Activated T-cell treated with anti-CD3 and anti-CD28 coated beads for 24 hours (primary cell): ENCODE data around the gene MBD3L2B.

Experiments used
- DNase-seq: peaks from one replicate; pipeline ENCODE4 v3.0.0-alpha.2; 2020; ENCODE audit warnings: low read depth

Gene MBD3L2B

GRCh38 chr19:7010722-7011593, 10.3 kb downstream of the MBD3L2B start:
- DNase-seq: peak; percentile 23

- no peak for DNase-seq
These were observed 13.4 kb downstream of the MBD3L2B start for GRCh38 chr19:7007859-7008258.

- DNase-seq: no peak
These were observed 15.0 kb downstream of the MBD3L2B start for GRCh38 chr19:7006135-7006704.

- DNase-seq: no peak
These were observed 16.8 kb downstream of the MBD3L2B start for GRCh38 chr19:7004313-7004931.

- no peak for DNase-seq
These were observed 20.4 kb downstream of the MBD3L2B start for GRCh38 chr19:7000816-7001215.

GRCh38 chr19:7000333-7000732, 20.9 kb downstream of the MBD3L2B start:
- DNase-seq: no peak

GRCh38 chr19:6999933-7000332, 21.3 kb downstream of the MBD3L2B start:
- no peak for DNase-seq

- DNase-seq: no peak
These were observed 23.4 kb downstream of the MBD3L2B start for GRCh38 chr19:6997679-6998445.

GRCh38 chr19:6996810-6997209, 24.4 kb downstream of the MBD3L2B start:
- DNase-seq: no peak

- no peak for DNase-seq
These were observed 26.2 kb downstream of the MBD3L2B start for GRCh38 chr19:6995054-6995453.

- DNase-seq: no peak
These were observed 33.0 kb downstream of the MBD3L2B start for GRCh38 chr19:6988257-6988656.

GRCh38 chr19:6987850-6988249, 33.4 kb downstream of the MBD3L2B start:
- DNase-seq: no peak

- no peak for DNase-seq
These were observed 37.8 kb downstream of the MBD3L2B start for GRCh38 chr19:6983448-6983847.

GRCh38 chr19:6979399-6979798, 41.8 kb downstream of the MBD3L2B start:
- DNase-seq: no peak

- no peak for DNase-seq
These were observed 45.0 kb downstream of the MBD3L2B start for GRCh38 chr19:6976197-6976596.

- no peak for DNase-seq
These were observed 49.9 kb downstream of the MBD3L2B start for GRCh38 chr19:6971366-6971765.

- no peak for DNase-seq
These were observed 50.8 kb downstream of the MBD3L2B start for GRCh38 chr19:6970443-6970842.

- no peak for DNase-seq
These were observed 51.2 kb downstream of the MBD3L2B start for GRCh38 chr19:6970021-6970420.

- no peak for DNase-seq
These were observed 51.7 kb downstream of the MBD3L2B start for GRCh38 chr19:6969490-6969889.
